Hepatocyte (in vitro differentiated cells): ENCODE results near the gene MEGF8. TPM values are rescaled to one million over a fixed set of nuclear protein-coding genes. Genes with fewer than 3 reads are reported as not detected.

Source experiments
- DNase-seq: peaks from one replicate; pipeline ENCODE4 v3.0.0-alpha.2; 2016; ENCODE audit warnings: low spot score
- H2AFZ ChIP-seq: fragments of 200-600 bp; sonication (generic); 2 replicates; pipeline ENCODE4 v1.6.0; 2016; ENCODE audit warnings: antibody characterized with exemption, mild to moderate bottlenecking
- H3K27ac ChIP-seq: fragments of 200-600 bp; sonication (generic); 2 replicates; pipeline ENCODE4 v1.5.1; 2016; ENCODE audit warnings: mild to moderate bottlenecking
- H3K27me3 ChIP-seq: fragments of 200-600 bp; sonication (generic); 2 replicates; pipeline ENCODE4 v1.6.1; 2016
- H3K36me3 ChIP-seq: fragments of 200-600 bp; sonication (generic); replicated peaks from 2 replicates; pipeline ENCODE4 v1.5.1; 2016; ENCODE audit warnings: low read depth; ENCODE audit not compliant: insufficient read depth
- H3K4me1 ChIP-seq: fragments of 200-600 bp; sonication (generic); 2 replicates; pipeline ENCODE4 v1.5.1; 2016; ENCODE audit warnings: mild to moderate bottlenecking, moderate library complexity; ENCODE audit not compliant: insufficient read depth
- H3K4me2 ChIP-seq: fragments of 200-600 bp; sonication (generic); 2 replicates; pipeline ENCODE4 v1.6.0; 2016
- H3K4me3 ChIP-seq: fragments of 200-600 bp; sonication (generic); 2 replicates; pipeline ENCODE4 v1.5.1; 2016; ENCODE audit warnings: mild to moderate bottlenecking
- H3K79me2 ChIP-seq: fragments of 200-600 bp; sonication (generic); 2 replicates; pipeline ENCODE4 v1.6.0; 2017; ENCODE audit warnings: mild to moderate bottlenecking
- H3K9me2 ChIP-seq: fragments of 200-600 bp; sonication (generic); replicated peaks from 2 replicates; pipeline ENCODE4 v1.6.0; 2017; ENCODE audit warnings: mild to moderate bottlenecking; ENCODE audit not compliant: insufficient read depth
- H3K9me3 ChIP-seq: fragments of 200-600 bp; sonication (generic); 2 replicates; pipeline ENCODE4 v1.5.1; 2016; ENCODE audit warnings: low read depth, mild to moderate bottlenecking
- H4K20me1 ChIP-seq: fragments of 200-600 bp; sonication (generic); 2 replicates; pipeline ENCODE4 v1.6.0; 2016; ENCODE audit warnings: mild to moderate bottlenecking; ENCODE audit not compliant: insufficient read depth, poor library complexity, severe bottlenecking
- EZH2 ChIP-seq: fragments of 200-600 bp; sonication (generic); IDR thresholded peaks from 2 replicates; pipeline ENCODE4 v1.6.1; 2016; ENCODE audit warnings: antibody characterized with exemption, mild to moderate bottlenecking, borderline replicate concordance
- EZH2phosphoT487 ChIP-seq: fragments of 200-600 bp; sonication (generic); IDR thresholded peaks from one replicate; pipeline ENCODE4 v1.6.1; 2018; ENCODE audit warnings: antibody characterized with exemption, mild to moderate bottlenecking, low read depth, moderate library complexity; ENCODE audit not compliant: unreplicated experiment, severe bottlenecking
- WGBS: methylation state at CpG from one replicate; pipeline ENCODE4 v1.1.6; 2016; ENCODE audit warnings: low lambda C conversion rate; ENCODE audit errors: missing lambda C conversion rate; 5-methylcytosine and 5-hydroxymethylcytosine counted together
- polyA plus RNA-seq: library from polyadenylated mRNA; unstranded; fragments of >200 nt; fragmentation: Nextera tagmentation; extraction: Ambion mirVana; gene quantifications from 2 replicates; pipeline ENCODE4 v1.2.1, GENCODE V29; 2016
- total RNA-seq: library from RNA; depleted of rRNA; stranded (reverse); fragments of >200 nt; gene quantifications from 2 replicates; pipeline ENCODE4 v1.2.3, GENCODE V29; 2014
- TF ChIP-seq, protein P1 (sequence below): fragments of 200-600 bp; sonication (generic); IDR thresholded peaks from 2 replicates; pipeline ENCODE4 v1.5.1; 2016; ENCODE audit warnings: antibody characterized with exemption, mild to moderate bottlenecking; ENCODE audit not compliant: poor library complexity

The MEGF8 gene
- total and polyA plus RNA-seq, 2 experiments from 2014 or later, result 8.3 to 19.2 TPM

- H4K20me1 ChIP-seq, result no peaks in the 10 kb centered on the region
- H3K9me2 ChIP-seq, result no peaks in the 10 kb centered on the region
- peaks cover 9% of the 10 kb centered on the region for H3K4me1 ChIP-seq
- peak overlapping the region; percentile 97 for H3K4me2 ChIP-seq
- WGBS, result 71% methylated on average over 11 of the region's 11 CpGs
- no peaks in the 10 kb centered on the region for H3K36me3 ChIP-seq
- H2AFZ ChIP-seq, result peak overlapping the region; percentile 66
- H3K4me3 ChIP-seq, result no peak overlapping the region
- no peak for DNase-seq
- no peaks in the 10 kb centered on the region for H3K27me3 ChIP-seq
- peak overlapping the region; percentile 59 for H3K27ac ChIP-seq
- TF ChIP-seq EZH2phosphoT487 (no peak), EZH2 (no peak)
- TF ChIP-seq, protein P1, sequence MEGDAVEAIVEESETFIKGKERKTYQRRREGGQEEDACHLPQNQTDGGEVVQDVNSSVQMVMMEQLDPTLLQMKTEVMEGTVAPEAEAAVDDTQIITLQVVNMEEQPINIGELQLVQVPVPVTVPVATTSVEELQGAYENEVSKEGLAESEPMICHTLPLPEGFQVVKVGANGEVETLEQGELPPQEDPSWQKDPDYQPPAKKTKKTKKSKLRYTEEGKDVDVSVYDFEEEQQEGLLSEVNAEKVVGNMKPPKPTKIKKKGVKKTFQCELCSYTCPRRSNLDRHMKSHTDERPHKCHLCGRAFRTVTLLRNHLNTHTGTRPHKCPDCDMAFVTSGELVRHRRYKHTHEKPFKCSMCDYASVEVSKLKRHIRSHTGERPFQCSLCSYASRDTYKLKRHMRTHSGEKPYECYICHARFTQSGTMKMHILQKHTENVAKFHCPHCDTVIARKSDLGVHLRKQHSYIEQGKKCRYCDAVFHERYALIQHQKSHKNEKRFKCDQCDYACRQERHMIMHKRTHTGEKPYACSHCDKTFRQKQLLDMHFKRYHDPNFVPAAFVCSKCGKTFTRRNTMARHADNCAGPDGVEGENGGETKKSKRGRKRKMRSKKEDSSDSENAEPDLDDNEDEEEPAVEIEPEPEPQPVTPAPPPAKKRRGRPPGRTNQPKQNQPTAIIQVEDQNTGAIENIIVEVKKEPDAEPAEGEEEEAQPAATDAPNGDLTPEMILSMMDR, result no peak
- H3K79me2 ChIP-seq, result peaks cover 21% of the 10 kb centered on the region
- no peaks in the 10 kb centered on the region for H3K9me3 ChIP-seq
Observed at GRCh38 chr19:42303101-42303464, 22.4 kb upstream of the MEGF8 start.

DNA sequence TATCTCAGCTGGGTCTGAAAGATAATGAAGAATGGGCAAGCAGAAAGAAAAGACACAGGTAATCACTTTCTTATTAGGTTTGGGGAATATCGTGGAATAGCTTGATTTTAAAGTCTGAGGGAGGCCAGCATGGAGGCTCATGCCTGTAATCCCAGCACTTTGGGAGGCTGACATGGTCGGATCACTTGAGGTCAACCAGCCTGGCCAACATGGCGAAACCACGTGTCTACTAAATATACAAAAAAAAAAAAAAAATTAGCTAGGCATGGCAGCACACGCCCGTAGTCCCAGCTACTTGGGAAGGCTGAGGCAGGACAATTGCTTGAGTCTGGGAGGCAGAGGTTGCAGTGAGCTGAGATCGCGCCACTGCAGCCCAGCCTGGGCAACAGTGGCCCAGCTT, 21.6 kb upstream of the MEGF8 start:
- no peak overlapping the region for H3K27ac ChIP-seq
- H3K4me2 ChIP-seq, result no peak overlapping the region
- no peak for DNase-seq
- no peaks in the 10 kb centered on the region for H3K27me3 ChIP-seq
- no peaks in the 10 kb centered on the region for H3K9me3 ChIP-seq
- no peaks in the 10 kb centered on the region for H3K36me3 ChIP-seq
- H4K20me1 ChIP-seq, result no peaks in the 10 kb centered on the region
- H3K9me2 ChIP-seq, result no peaks in the 10 kb centered on the region
- TF ChIP-seq, protein P1, result no peak
- TF ChIP-seq EZH2 (no peak), EZH2phosphoT487 (no peak)
- WGBS, result 94% methylated on average over 8 of the region's 8 CpGs
- H2AFZ ChIP-seq, result no peak overlapping the region
- H3K79me2 ChIP-seq, result peaks cover 21% of the 10 kb centered on the region
- H3K4me3 ChIP-seq, result no peak overlapping the region
- H3K4me1 ChIP-seq, result peaks cover 9% of the 10 kb centered on the region

DNA sequence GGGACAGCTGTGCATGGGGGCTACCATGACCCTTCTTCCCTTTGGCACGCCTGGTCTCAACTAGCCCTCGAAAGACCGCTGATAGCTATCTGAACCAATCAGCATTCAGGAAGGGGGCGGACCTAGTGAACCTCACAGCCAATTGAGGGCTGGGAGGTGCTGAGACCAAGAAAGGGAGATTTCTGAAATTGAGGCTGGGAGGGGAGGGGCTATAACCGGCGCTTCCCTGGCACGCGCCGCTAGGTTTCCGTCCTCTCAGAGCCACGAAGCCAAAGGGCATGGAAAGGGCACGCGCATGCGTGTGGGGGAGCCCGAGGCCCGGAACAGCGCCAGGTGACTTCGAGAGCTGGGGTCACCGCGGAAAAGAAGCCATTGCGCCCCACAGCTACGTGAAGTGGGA, 18.8 kb upstream of the MEGF8 start:
- Histone ChIP-seq H3K27ac (no peak overlapping the region), H3K9me2 (no peaks in the 10 kb centered on the region), H3K4me3 (no peak overlapping the region), H4K20me1 (no peaks in the 10 kb centered on the region), H3K4me2 (no peak overlapping the region), H3K9me3 (no peaks in the 10 kb centered on the region), H3K4me1 (peaks cover 4% of the 10 kb centered on the region), H3K36me3 (no peaks in the 10 kb centered on the region), H2AFZ (no peak overlapping the region), H3K79me2 (peaks cover 1% of the 10 kb centered on the region), H3K27me3 (no peaks in the 10 kb centered on the region)
- 96% methylated on average over 22 of the region's 22 CpGs for WGBS
- DNase-seq, result no peak
- TF ChIP-seq, protein P1, result no peak
- TF ChIP-seq EZH2phosphoT487, result no peak
- no peak for TF ChIP-seq EZH2

GRCh38 chr19:42309686-42310085, 15.7 kb upstream of the MEGF8 start:
- no peaks in the 10 kb centered on the region for H3K9me3 ChIP-seq

More at GRCh38 chr19:42309686-42310085, 15.7 kb upstream of the MEGF8 start:
- H3K9me2 ChIP-seq, result no peaks in the 10 kb centered on the region
- TF ChIP-seq, protein P1, result no peak
- TF ChIP-seq EZH2 (no peak), EZH2phosphoT487 (no peak)
- H3K27ac ChIP-seq, result no peak overlapping the region
- 92% methylated on average over 14 of the region's 14 CpGs for WGBS
- H3K4me1 ChIP-seq, result no peaks in the 10 kb centered on the region
- no peaks in the 10 kb centered on the region for H3K36me3 ChIP-seq
- no peak overlapping the region for H3K4me2 ChIP-seq
- peaks cover 18% of the 10 kb centered on the region for H3K27me3 ChIP-seq
- H3K79me2 ChIP-seq, result no peaks in the 10 kb centered on the region
- H3K4me3 ChIP-seq, result no peak overlapping the region
- no peaks in the 10 kb centered on the region for H4K20me1 ChIP-seq
- DNase-seq, result no peak
- no peak overlapping the region for H2AFZ ChIP-seq
